Uterus (tissue), 2 donors: Measurements from ENCODE around the gene SDC1.

Experiments used
- POLR2A ChIP-seq, 2 donors: fragments of 450-650 bp; IDR thresholded peaks; one replicate each; pipeline ENCODE4 v1.6.1; 2016; ENCODE audit warnings: antibody characterized with exemption in 2 of 2, mild to moderate bottlenecking in 1 of 2, moderate library complexity in 1 of 2
- TF ChIP-seq, protein P1 (sequence below), 4 experiments: fragments of 200-600 bp in 2 of 4; fragments of 450-650 bp in 2 of 4; sonication (generic) in 2 of 4; IDR thresholded peaks; one replicate each; pipeline ENCODE4 v1.5.1; 2016 to 2019; ENCODE audit warnings: antibody characterized with exemption in 4 of 4, mild to moderate bottlenecking in 2 of 4, moderate library complexity in 1 of 4

- TF ChIP-seq POLR2A (IDR thresholded peaks at IDR 0.05) = no peak
- TF ChIP-seq, protein P1, sequence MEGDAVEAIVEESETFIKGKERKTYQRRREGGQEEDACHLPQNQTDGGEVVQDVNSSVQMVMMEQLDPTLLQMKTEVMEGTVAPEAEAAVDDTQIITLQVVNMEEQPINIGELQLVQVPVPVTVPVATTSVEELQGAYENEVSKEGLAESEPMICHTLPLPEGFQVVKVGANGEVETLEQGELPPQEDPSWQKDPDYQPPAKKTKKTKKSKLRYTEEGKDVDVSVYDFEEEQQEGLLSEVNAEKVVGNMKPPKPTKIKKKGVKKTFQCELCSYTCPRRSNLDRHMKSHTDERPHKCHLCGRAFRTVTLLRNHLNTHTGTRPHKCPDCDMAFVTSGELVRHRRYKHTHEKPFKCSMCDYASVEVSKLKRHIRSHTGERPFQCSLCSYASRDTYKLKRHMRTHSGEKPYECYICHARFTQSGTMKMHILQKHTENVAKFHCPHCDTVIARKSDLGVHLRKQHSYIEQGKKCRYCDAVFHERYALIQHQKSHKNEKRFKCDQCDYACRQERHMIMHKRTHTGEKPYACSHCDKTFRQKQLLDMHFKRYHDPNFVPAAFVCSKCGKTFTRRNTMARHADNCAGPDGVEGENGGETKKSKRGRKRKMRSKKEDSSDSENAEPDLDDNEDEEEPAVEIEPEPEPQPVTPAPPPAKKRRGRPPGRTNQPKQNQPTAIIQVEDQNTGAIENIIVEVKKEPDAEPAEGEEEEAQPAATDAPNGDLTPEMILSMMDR (IDR thresholded peaks at IDR 0.05) = no peak
Observed at GRCh38 chr2:20231598-20232026, 6.7 kb upstream of the SDC1 start.
